Mesenchymal stem cell (in vitro differentiated cells and primary cell): ENCODE results near the gene SSPN.

Source experiments
- DNase-seq: peaks from one replicate; pipeline ENCODE4 v3.0.0-alpha.2; 2013
- H2AFZ ChIP-seq: one replicate; pipeline ENCODE4 v1.6.1; 2013; ENCODE audit warnings: low read depth, mild to moderate bottlenecking, control low read depth, inconsistent platforms, low read length, moderate library complexity
- H2AK5ac ChIP-seq: 2 replicates; pipeline ENCODE4 v1.6.1; 2013; ENCODE audit warnings: low read length, moderate library complexity, mild to moderate bottlenecking, inconsistent platforms; ENCODE audit not compliant: severe bottlenecking
- H2BK120ac ChIP-seq: one replicate; pipeline ENCODE4 v1.6.1; 2013; ENCODE audit warnings: low read depth, mild to moderate bottlenecking, inconsistent platforms, low read length, moderate library complexity
- H2BK12ac ChIP-seq, 2 experiments: one replicate each; pipeline ENCODE4 v1.6.1; 2013; ENCODE audit warnings: inconsistent platforms in 2 of 2, low read length in 2 of 2, mild to moderate bottlenecking in 2 of 2, moderate library complexity in 2 of 2, control low read depth in 1 of 2
- H2BK15ac ChIP-seq: one replicate; pipeline ENCODE4 v1.6.1; 2013; ENCODE audit warnings: mild to moderate bottlenecking, low read depth, inconsistent platforms; ENCODE audit not compliant: poor library complexity, severe bottlenecking
- H2BK5ac ChIP-seq: 2 replicates; pipeline ENCODE4 v1.6.1; 2013; ENCODE audit warnings: low read depth, mild to moderate bottlenecking, low read length, control low read depth, inconsistent platforms; ENCODE audit not compliant: poor library complexity, severe bottlenecking
- H3K14ac ChIP-seq, 2 experiments: one replicate each; pipeline ENCODE4 v1.6.1; 2013; ENCODE audit warnings: inconsistent platforms in 2 of 2, low read length in 2 of 2, control low read depth in 1 of 2, mild to moderate bottlenecking in 1 of 2, moderate library complexity in 1 of 2
- H3K18ac ChIP-seq, 2 experiments: one replicate each; pipeline ENCODE4 v1.6.1; 2013; ENCODE audit warnings: inconsistent platforms in 2 of 2, low read length in 2 of 2, control low read depth in 1 of 2, low read depth in 1 of 2, mild to moderate bottlenecking in 1 of 2
- H3K23ac ChIP-seq, 2 experiments: one replicate each; pipeline ENCODE4 v1.6.1; 2013; ENCODE audit warnings: inconsistent platforms in 2 of 2, low read length in 2 of 2, mild to moderate bottlenecking in 2 of 2, moderate library complexity in 2 of 2, control low read depth in 1 of 2
- H3K27ac ChIP-seq: 2 replicates; pipeline ENCODE4 v1.5.1; 2013; ENCODE audit warnings: mild to moderate bottlenecking, moderate library complexity, low read length, control low read depth, inconsistent platforms; ENCODE audit not compliant: poor library complexity, severe bottlenecking
- H3K27me3 ChIP-seq, 2 experiments: 2 replicates each; pipeline versions ENCODE4 v1.6.1 to v1.7.0; 2013; ENCODE audit warnings: low read length in 2 of 2, mild to moderate bottlenecking in 2 of 2, moderate library complexity in 2 of 2, control low read depth in 1 of 2, inconsistent platforms in 1 of 2; ENCODE audit not compliant: control insufficient read depth in 1 of 2, insufficient read depth in 1 of 2
- H3K36me3 ChIP-seq, 2 experiments: 2 replicates each; pipeline versions ENCODE4 v1.6.1 to v1.7.0; 2013; ENCODE audit warnings: low read length in 2 of 2, control low read depth in 1 of 2, inconsistent platforms in 1 of 2, low read depth in 1 of 2, mild to moderate bottlenecking in 1 of 2; ENCODE audit not compliant: insufficient read depth in 2 of 2, control insufficient read depth in 1 of 2
- H3K4ac ChIP-seq, 2 experiments: one replicate each; pipeline ENCODE4 v1.6.1; 2013; ENCODE audit warnings: inconsistent platforms in 2 of 2, low read length in 2 of 2, mild to moderate bottlenecking in 2 of 2, moderate library complexity in 2 of 2, control low read depth in 1 of 2, low read depth in 1 of 2
- H3K4me1 ChIP-seq: 2 replicates; pipeline ENCODE4 v1.6.1; 2013; ENCODE audit warnings: low read depth, low read length, control low read depth; ENCODE audit not compliant: control insufficient read depth, insufficient read depth
- H3K4me2 ChIP-seq: 2 replicates; pipeline ENCODE4 v1.6.1; 2013; ENCODE audit warnings: low read length, mild to moderate bottlenecking, inconsistent platforms; ENCODE audit not compliant: poor library complexity, severe bottlenecking
- H3K4me3 ChIP-seq, 2 experiments: 2 replicates each; pipeline versions ENCODE4 v1.5.1 to v1.7.0; 2013; ENCODE audit warnings: low read length in 2 of 2, mild to moderate bottlenecking in 2 of 2, control low read depth in 1 of 2, low read depth in 1 of 2; ENCODE audit not compliant: insufficient read depth in 1 of 2
- H3K79me1 ChIP-seq: replicated peaks from 2 replicates; pipeline ENCODE4 v1.6.1; 2013; ENCODE audit warnings: mild to moderate bottlenecking, control low read depth, low read length, inconsistent platforms; ENCODE audit not compliant: poor library complexity, severe bottlenecking
- H3K9ac ChIP-seq: 2 replicates; pipeline ENCODE4 v1.7.0; 2013; ENCODE audit warnings: mild to moderate bottlenecking, low read length, moderate library complexity
- H3K9me3 ChIP-seq: 2 replicates; pipeline ENCODE4 v1.7.0; 2013; ENCODE audit warnings: mild to moderate bottlenecking, low read length; ENCODE audit not compliant: control insufficient read depth
- H4K8ac ChIP-seq: one replicate; pipeline ENCODE4 v1.6.1; 2013; ENCODE audit warnings: inconsistent platforms, mild to moderate bottlenecking, low read length, moderate library complexity
- H4K91ac ChIP-seq: one replicate; pipeline ENCODE4 v1.6.1; 2013; ENCODE audit warnings: mild to moderate bottlenecking, low read length, inconsistent platforms
- WGBS: methylation state at CpG from one replicate; pipeline ENCODE4 v1.1.7; 2013; ENCODE audit warnings: mixed read lengths; 5-methylcytosine and 5-hydroxymethylcytosine counted together

SSPN gene

DNA sequence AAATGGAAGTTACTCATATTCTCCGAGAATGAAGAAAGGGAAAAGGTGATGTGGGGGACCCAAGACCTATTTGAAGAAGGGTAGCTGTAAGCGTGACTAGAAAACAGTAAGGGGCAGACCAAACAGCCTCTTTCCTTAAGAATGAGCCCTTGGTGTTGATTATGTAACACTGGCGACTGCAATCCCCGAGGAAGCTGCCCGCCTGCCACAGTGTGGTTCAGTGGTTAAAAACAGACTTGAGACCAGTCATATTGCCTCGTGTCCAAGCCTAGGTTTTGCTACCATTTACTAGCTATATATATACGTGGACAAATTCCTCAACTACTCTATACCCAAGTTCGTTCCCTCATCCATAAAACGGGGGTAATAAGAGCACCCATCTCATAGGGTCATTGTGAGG is 49.1 kb downstream of the SSPN start:
- no peak for DNase-seq
- no peak overlapping the region for H3K14ac ChIP-seq
- H3K18ac ChIP-seq = no peak overlapping the region
- H3K4me2 ChIP-seq = no peak overlapping the region
- no peak overlapping the region for H2AFZ ChIP-seq
- H3K36me3 ChIP-seq = no peaks in the 10 kb centered on the region
- no peak overlapping the region for H2BK120ac ChIP-seq
- H2BK15ac ChIP-seq = no peak overlapping the region
- no peak overlapping the region for H4K91ac ChIP-seq
- peaks cover 2% of the 10 kb centered on the region for H3K4me1 ChIP-seq
- no peak overlapping the region for H3K4ac ChIP-seq
- no peaks in the 10 kb centered on the region for H3K79me1 ChIP-seq
- no peak overlapping the region for H3K9ac ChIP-seq
- H3K27ac ChIP-seq = no peak overlapping the region
- no peak overlapping the region for H4K8ac ChIP-seq
- no peak overlapping the region for H3K23ac ChIP-seq
- WGBS = 92% methylated on average over 9 of the region's 9 CpGs
- H2BK12ac ChIP-seq = no peak overlapping the region
- H2AK5ac ChIP-seq = no peak overlapping the region
- H3K27me3 ChIP-seq = peaks cover 0 to 22% of the 10 kb centered on the region in 2 experiments
- H3K4me3 ChIP-seq = no peak overlapping the region
- peaks cover 3% of the 10 kb centered on the region for H3K9me3 ChIP-seq
- H2BK5ac ChIP-seq = no peak overlapping the region

DNA sequence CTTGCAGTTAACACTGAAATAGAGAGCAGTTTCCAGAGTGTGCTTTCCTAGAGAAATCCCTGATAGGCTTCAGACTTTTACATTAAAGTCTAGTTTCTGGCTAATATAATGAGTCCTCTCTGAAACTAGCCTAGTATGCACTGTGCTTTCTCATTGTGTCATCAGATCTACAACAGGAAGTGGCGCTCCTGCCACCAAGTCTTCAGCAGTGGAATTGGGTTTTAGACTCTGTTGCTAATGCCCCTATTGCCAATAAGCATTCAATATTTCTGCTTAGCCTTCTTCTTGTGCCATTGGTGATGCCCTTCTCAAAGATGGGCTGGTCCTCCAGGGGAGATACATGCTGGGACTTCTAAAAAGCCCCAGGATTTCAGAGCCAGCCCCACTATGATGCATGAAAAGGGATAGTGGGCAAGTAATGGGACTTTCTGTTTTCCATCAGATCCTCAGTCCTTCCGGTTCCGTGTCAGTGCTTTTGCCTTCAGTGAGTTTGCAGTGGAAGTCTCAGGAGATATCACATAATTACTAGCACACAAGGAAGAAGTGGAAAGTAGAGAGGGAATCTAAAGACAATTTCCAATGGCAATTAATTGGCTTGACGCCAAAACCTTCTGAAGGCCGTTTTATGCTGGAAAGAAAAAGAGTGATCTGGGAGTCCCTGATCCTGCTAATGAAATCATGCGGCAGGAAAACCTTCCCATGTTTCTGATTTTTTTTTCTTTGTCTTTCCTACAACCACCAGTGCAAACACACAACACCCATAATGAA is 50.0 kb downstream of the SSPN start:
- Histone ChIP-seq H3K4me3 (no peak overlapping the region), H3K79me1 (no peaks in the 10 kb centered on the region), H3K18ac (no peak overlapping the region), H3K27me3 (peaks cover 0 to 20% of the 10 kb centered on the region in 2 experiments), H3K4me1 (peaks cover 2% of the 10 kb centered on the region), H3K36me3 (no peaks in the 10 kb centered on the region), H2AK5ac (no peak overlapping the region), H2BK5ac (no peak overlapping the region), H3K27ac (no peak overlapping the region), H4K91ac (no peak overlapping the region), H3K9me3 (peaks cover 7% of the 10 kb centered on the region), H3K9ac (no peak overlapping the region), H2BK15ac (no peak overlapping the region), H3K4me2 (no peak overlapping the region), H3K23ac (no peak overlapping the region), H2BK12ac (no peak overlapping the region), H4K8ac (no peak overlapping the region), H2AFZ (no peak overlapping the region), H2BK120ac (no peak overlapping the region), H3K14ac (no peak overlapping the region), H3K4ac (no peak overlapping the region)
- WGBS = 78% methylated on average over 6 of the region's 6 CpGs
- DNase-seq = no peak

DNA sequence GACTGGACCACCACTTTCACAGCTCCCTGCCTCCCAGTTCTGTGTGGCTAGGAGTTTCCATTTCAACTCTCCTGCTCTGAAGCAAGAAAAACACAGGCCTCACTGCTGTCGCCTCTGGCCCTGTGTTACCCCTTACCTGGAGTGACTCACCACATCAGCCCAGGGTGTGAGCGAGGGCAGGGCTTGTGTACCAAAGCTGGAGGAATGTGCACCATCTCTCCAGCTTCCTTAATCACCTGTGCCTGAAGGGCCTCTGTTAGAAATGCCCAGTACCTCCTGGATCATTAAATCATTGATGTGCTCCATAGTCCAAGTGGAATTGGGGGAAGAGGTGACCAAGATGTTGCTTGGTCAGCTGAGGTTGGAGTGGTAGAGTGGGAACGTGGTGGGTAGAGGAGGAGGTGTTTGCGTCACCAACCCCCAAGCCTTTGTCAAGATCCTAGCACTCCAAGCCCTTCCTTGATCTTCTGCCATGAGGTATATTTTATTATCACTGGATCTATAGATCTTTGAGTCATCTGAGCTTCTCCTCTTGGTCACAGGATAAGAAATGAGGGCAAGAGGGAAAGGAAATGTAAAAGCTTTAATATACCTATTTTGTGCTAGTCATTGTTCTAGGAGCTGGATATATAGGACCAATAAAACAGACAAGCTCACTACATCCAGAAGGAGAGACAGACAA is 51.3 kb downstream of the SSPN start:
- Histone ChIP-seq H3K4me2 (no peak overlapping the region), H3K79me1 (no peaks in the 10 kb centered on the region), H2BK120ac (no peak overlapping the region), H3K27ac (no peak overlapping the region), H2BK12ac (no peak overlapping the region), H3K9ac (no peak overlapping the region), H3K27me3 (peaks cover 0 to 15% of the 10 kb centered on the region in 2 experiments), H3K14ac (no peak overlapping the region), H3K36me3 (no peaks in the 10 kb centered on the region), H3K18ac (no peak overlapping the region), H2AK5ac (no peak overlapping the region), H3K23ac (no peak overlapping the region), H3K4ac (no peak overlapping the region), H2AFZ (no peak overlapping the region), H2BK5ac (no peak overlapping the region), H3K4me1 (no peaks in the 10 kb centered on the region), H4K8ac (no peak overlapping the region), H2BK15ac (no peak overlapping the region), H3K4me3 (no peak overlapping the region), H4K91ac (no peak overlapping the region), H3K9me3 (peaks cover 7% of the 10 kb centered on the region)
- DNase-seq = no peak
- WGBS = 87% methylated on average over 2 of the region's 4 CpGs

DNA sequence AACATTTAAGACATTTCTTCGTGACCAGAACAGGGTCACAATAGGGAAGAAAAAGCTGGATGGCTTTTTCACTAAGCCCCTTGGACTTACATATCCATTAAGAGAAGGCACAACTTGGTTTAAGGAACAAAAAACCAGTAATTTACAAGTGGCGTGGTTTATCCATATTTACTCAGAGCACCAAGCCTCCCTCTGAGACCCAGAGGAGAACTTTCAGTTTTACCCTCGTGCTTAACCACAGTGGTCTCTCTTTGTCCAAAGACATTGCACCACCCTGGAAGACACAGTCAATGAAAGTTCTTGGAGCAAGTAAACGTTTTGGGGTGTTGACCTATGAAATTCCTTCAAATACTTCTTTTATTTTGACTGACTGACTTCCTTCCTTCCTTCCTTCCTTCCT is 52.5 kb downstream of the SSPN start:
- Histone ChIP-seq H3K4ac (no peak overlapping the region), H3K4me3 (no peak overlapping the region), H3K14ac (no peak overlapping the region), H3K4me1 (no peaks in the 10 kb centered on the region), H4K91ac (no peak overlapping the region), H3K4me2 (no peak overlapping the region), H3K27ac (no peak overlapping the region), H2AK5ac (no peak overlapping the region), H3K79me1 (no peaks in the 10 kb centered on the region), H4K8ac (no peak overlapping the region), H2BK12ac (no peak overlapping the region), H3K18ac (no peak overlapping the region), H3K27me3 (peaks cover 0 to 7% of the 10 kb centered on the region in 2 experiments), H3K9me3 (peaks cover 7% of the 10 kb centered on the region), H3K9ac (no peak overlapping the region), H2BK15ac (no peak overlapping the region), H2BK120ac (no peak overlapping the region), H3K36me3 (no peaks in the 10 kb centered on the region), H2AFZ (no peak overlapping the region), H3K23ac (no peak overlapping the region), H2BK5ac (no peak overlapping the region)
- 66% methylated on average over 4 of the region's 4 CpGs for WGBS
- no peak for DNase-seq
